GM12878 (cell line): ENCODE data around the gene FBXW12. TPM values are rescaled to one million over a fixed set of nuclear protein-coding genes. Genes with fewer than 3 reads are reported as not detected.

Experiments
- ATAC-seq: fragments of 200-7000 bp; cut with Tn5 transposase; 3 replicates; pipeline ENCODE4 v1.9.1; 2020; ENCODE audit warnings: mild to moderate bottlenecking, moderate library complexity
- BruUV-seq: library from RNA; stranded (reverse); fragments of 400-500 nt; replicated peaks from 2 replicates; lab custom pipeline; 2021; lab: Mats Ljungman, UMichigan
- CTCF ChIA-PET: fragments of 300-600 bp; sonication (Branson Sonifier 250); formaldehyde crosslinking; extraction: SDS; loops from one replicate; lab custom pipeline; 2021; ENCODE audit warnings: inconsistent platforms; lab: Yijun Ruan, JAX
- POLR2A ChIA-PET: fragments of 350-600 bp; formaldehyde crosslinking; extraction: SDS; loops from one replicate; lab custom pipeline; 2021; ENCODE audit warnings: inconsistent platforms; lab: Charles Lee
- RAD21 ChIA-PET: fragments of 300-600 bp; sonication (Branson Sonifier 250); formaldehyde crosslinking; loops from one replicate; lab custom pipeline; 2023; ENCODE audit warnings: antibody characterized with exemption; ENCODE audit not compliant: unreplicated experiment; lab: Charles Lee
- SMC1A ChIA-PET: fragments of 300-600 bp; sonication (Branson Sonifier 250); formaldehyde crosslinking; loops from one replicate; lab custom pipeline; 2023; ENCODE audit not compliant: unreplicated experiment, uncharacterized antibody; lab: Charles Lee
- DNase-seq: peaks from one replicate; pipeline ENCODE4 v3.0.0-alpha.2; 2011; ENCODE audit warnings: low read depth, low spot score
- FAIRE-seq: peaks from 3 replicates; lab custom pipeline; 2011; peaks lifted over from hg19 to GRCh38; lab: Jason Lieb, UNC
- H2AFZ ChIP-seq: 2 replicates; pipeline ENCODE4 v1.6.0; 2011; ENCODE audit warnings: low read depth, low read length, control low read depth; ENCODE audit not compliant: control insufficient read depth
- H3K27ac ChIP-seq: 2 replicates; pipeline ENCODE4 v1.5.1; 2011; ENCODE audit warnings: control low read depth; ENCODE audit not compliant: control insufficient read depth, insufficient read depth
- H3K27me3 ChIP-seq, 2 experiments: replicated peaks in 1 of 2; 2 replicates each; pipeline versions ENCODE4 v1.6.0 to v1.6.1; 2011; ENCODE audit warnings: low read length in 1 of 2; ENCODE audit not compliant: control insufficient read depth in 2 of 2, insufficient read depth in 2 of 2
- H3K36me3 ChIP-seq, 2 experiments: 2 replicates each; pipeline ENCODE4 v1.5.1; 2011; ENCODE audit warnings: low read length in 1 of 2; ENCODE audit not compliant: control insufficient read depth in 2 of 2, insufficient read depth in 2 of 2
- H3K4me1 ChIP-seq: 2 replicates; pipeline ENCODE4 v1.6.1; 2011; ENCODE audit warnings: mild to moderate bottlenecking, low read length, moderate library complexity, mixed read lengths; ENCODE audit not compliant: control insufficient read depth, insufficient read depth
- H3K4me2 ChIP-seq: 2 replicates; pipeline ENCODE4 v1.6.0; 2011; ENCODE audit warnings: control low read depth; ENCODE audit not compliant: control insufficient read depth, insufficient read depth
- H3K4me3 ChIP-seq: fragments of 200-600 bp; sonication (generic); 2 replicates; pipeline ENCODE4 v1.5.1; 2016
- H3K79me2 ChIP-seq: 2 replicates; pipeline ENCODE4 v1.6.0; 2011; ENCODE audit warnings: low read length; ENCODE audit not compliant: control insufficient read depth, insufficient read depth
- H3K9ac ChIP-seq: 2 replicates; pipeline ENCODE4 v1.8.0; 2011; ENCODE audit warnings: low read length, control low read depth, mixed read lengths; ENCODE audit not compliant: control insufficient read depth, insufficient read depth
- H3K9me3 ChIP-seq: replicated peaks from 3 replicates; pipeline ENCODE4 v1.5.1; 2011; ENCODE audit warnings: mild to moderate bottlenecking, low read length; ENCODE audit not compliant: control insufficient read depth, insufficient read depth
- H4K20me1 ChIP-seq: 2 replicates; pipeline ENCODE4 v1.6.0; 2011; ENCODE audit not compliant: control insufficient read depth, insufficient read depth
- ATF7 ChIP-seq: fragments of 450-650 bp; IDR thresholded peaks from 2 replicates; pipeline ENCODE4 v1.6.1; 2016; ENCODE audit warnings: low read depth, mild to moderate bottlenecking
- BMI1 ChIP-seq: fragments of 450-650 bp; IDR thresholded peaks from 2 replicates; pipeline ENCODE4 v1.6.1; 2016; ENCODE audit warnings: mild to moderate bottlenecking, moderate library complexity, borderline replicate concordance
- BRCA1 ChIP-seq: IDR thresholded peaks from 2 replicates; pipeline ENCODE4 v1.6.1; 2011; ENCODE audit warnings: low read depth, low read length, improper control_type of control experiment
- CBFB ChIP-seq: IDR thresholded peaks from 2 replicates; pipeline ENCODE4 v1.6.1; 2016; ENCODE audit warnings: antibody characterized with exemption, low read depth
- CHD4 ChIP-seq: fragments of 200-600 bp; sonication (generic); IDR thresholded peaks from 2 replicates; pipeline ENCODE4 v1.6.1; 2016; ENCODE audit warnings: mild to moderate bottlenecking
- DPF2 ChIP-seq: fragments of 450-650 bp; IDR thresholded peaks from 2 replicates; pipeline ENCODE4 v1.6.1; 2017; ENCODE audit warnings: mild to moderate bottlenecking
- EGR1 ChIP-seq, 2 experiments: IDR thresholded peaks; 1 replicate in 1 of 2; 2 replicates in 1 of 2; pipeline ENCODE4 v1.6.1; 2011 to 2012; ENCODE audit warnings: low read depth in 2 of 2, low read length in 2 of 2, borderline replicate concordance in 1 of 2, mild to moderate bottlenecking in 1 of 2, moderate library complexity in 1 of 2
- HCFC1 ChIP-seq: fragments of 150-350 bp; IDR thresholded peaks from 2 replicates; pipeline ENCODE4 v1.6.1; 2014; ENCODE audit warnings: low read length
- HDAC2 ChIP-seq: fragments of 200-600 bp; sonication (generic); IDR thresholded peaks from 2 replicates; pipeline ENCODE4 v1.6.1; 2017
- NFIC ChIP-seq: IDR thresholded peaks from 2 replicates; pipeline ENCODE4 v1.6.1; 2012; ENCODE audit warnings: low read depth, mild to moderate bottlenecking, inconsistent platforms, low read length, moderate library complexity
- PML ChIP-seq: IDR thresholded peaks from 2 replicates; pipeline ENCODE4 v1.6.1; 2012; ENCODE audit warnings: low read length, inconsistent platforms
- RFX5 ChIP-seq: IDR thresholded peaks from 2 replicates; pipeline ENCODE4 v1.6.1; 2011; ENCODE audit warnings: low read depth, low read length, improper control_type of control experiment
- SMAD5 ChIP-seq: IDR thresholded peaks from 2 replicates; pipeline ENCODE4 v1.6.1; 2016; ENCODE audit warnings: antibody characterized with exemption, low read depth
- SMC3 ChIP-seq: IDR thresholded peaks from 2 replicates; pipeline ENCODE4 v1.6.1; 2011; ENCODE audit warnings: low read length, improper control_type of control experiment, borderline replicate concordance
- SPI1 ChIP-seq: IDR thresholded peaks from 2 replicates; pipeline ENCODE4 v1.6.1; 2011; ENCODE audit warnings: low read depth, mild to moderate bottlenecking, low read length, moderate library complexity, borderline replicate concordance; ENCODE audit not compliant: insufficient read depth
- SUZ12 ChIP-seq: fragments of 200-600 bp; sonication (generic); IDR thresholded peaks from one replicate; pipeline ENCODE4 v1.6.1; 2018; ENCODE audit warnings: antibody characterized with exemption, mild to moderate bottlenecking; ENCODE audit not compliant: unreplicated experiment
- ZNF274 ChIP-seq: IDR thresholded peaks from one replicate; pipeline ENCODE4 v1.8.0; 2011; ENCODE audit not compliant: insufficient read length, insufficient read depth
- ZNF622 ChIP-seq: fragments of 450-650 bp; IDR thresholded peaks from 2 replicates; pipeline ENCODE4 v1.6.1; 2017; ENCODE audit warnings: mild to moderate bottlenecking, inconsistent platforms
- ZSCAN29 ChIP-seq: fragments of 450-650 bp; IDR thresholded peaks from 2 replicates; pipeline ENCODE4 v1.6.1; 2017; ENCODE audit warnings: mild to moderate bottlenecking, moderate library complexity
- WGBS: methylation state at CpG from one replicate; pipeline ENCODE4 v1.1.6; 2016; ENCODE audit warnings: low lambda C conversion rate; ENCODE audit not compliant: insufficient replicate concordance, insufficient coverage; ENCODE audit errors: missing lambda C conversion rate; 5-methylcytosine and 5-hydroxymethylcytosine counted together
- in situ Hi-C: fragments of 300-500 bp; cut with MboI; formaldehyde crosslinking; loops from 9 replicates; pipeline ENCODE4 v1.14.3; 2018; ENCODE audit warnings: mixed read lengths
- intact Hi-C: fragments of 100-400 bp; cut with micrococcal nuclease; formaldehyde crosslinking; loops from one replicate; pipeline ENCODE4 v1.14.2; 2022; ENCODE audit not compliant: unreplicated experiment
- polyA plus RNA-seq, 11 experiments: library from polyadenylated mRNA; depleted of rRNA in 4 of 11; unstranded in 6 of 11; stranded (reverse) in 5 of 11; fragments of >200 nt; fragmentation: Nextera tagmentation in 4 of 11; fragmentation: Illumina TruSeq in 1 of 11; extraction: Ambion mirVana in 4 of 11; extraction: Trizol in 1 of 11; gene quantifications; 1 replicate in 1 of 11; 2 replicates in 10 of 11; pipeline versions ENCODE4 v1.2.1 to v1.2.3, GENCODE V29; 2011 to 2016; ENCODE audit warnings: inconsistent platforms in 2 of 11, missing spikeins in 2 of 11, low read depth in 1 of 11
- total RNA-seq, 4 experiments: library from RNA; depleted of rRNA in 3 of 4; stranded (reverse); fragments of >200 nt in 3 of 4; fragmentation: Illumina TruSeq in 1 of 4; extraction: Trizol in 1 of 4; gene quantifications; 2 replicates each; pipeline versions ENCODE4 v1.2.1 to v1.2.3, GENCODE V29; 2013 to 2021
- TF ChIP-seq, protein P1 (sequence below): fragments of 450-650 bp; IDR thresholded peaks from 2 replicates; pipeline ENCODE4 v1.6.1; 2017; ENCODE audit warnings: antibody characterized with exemption, mild to moderate bottlenecking, moderate library complexity

Gene FBXW12
- total and polyA plus RNA-seq, 10 of the 15 experiments (the other 5 are each of a cell fraction or from before 2014, with no cell fraction given), result 0.04 to 0.18 (median 0.12) TPM; not detected in 4

GRCh38 chr3:48436855-48437254 is 64.8 kb downstream of the FBXW12 start:
- no peak overlapping the region for H2AFZ ChIP-seq
- no peak overlapping the region for H3K9ac ChIP-seq
- H3K4me2 ChIP-seq, result no peak overlapping the region
- POLR2A ChIA-PET, result interaction anchor here (1.0 to 2.4 kb wide), 6 partner anchors 10 to 197 kb away, joined by 4 to 9 read pairs (median 5); partner anchors contain the start of genes ATRIP and PFKFB4
- DNase-seq, result no peak
- H3K79me2 ChIP-seq, result peaks cover 30% of the 10 kb centered on the region
- 90% methylated on average over 7 of the region's 7 CpGs for WGBS
- peaks cover 2 to 14% of the 10 kb centered on the region in 2 experiments; a peak in 2 of 4 replicates for H3K36me3 ChIP-seq
- in situ Hi-C loops, result loop anchor here (5.0 kb wide), 3 partner anchors 35 to 205 kb away; no protein-coding TSS in a partner anchor
- TF ChIP-seq, protein P1, sequence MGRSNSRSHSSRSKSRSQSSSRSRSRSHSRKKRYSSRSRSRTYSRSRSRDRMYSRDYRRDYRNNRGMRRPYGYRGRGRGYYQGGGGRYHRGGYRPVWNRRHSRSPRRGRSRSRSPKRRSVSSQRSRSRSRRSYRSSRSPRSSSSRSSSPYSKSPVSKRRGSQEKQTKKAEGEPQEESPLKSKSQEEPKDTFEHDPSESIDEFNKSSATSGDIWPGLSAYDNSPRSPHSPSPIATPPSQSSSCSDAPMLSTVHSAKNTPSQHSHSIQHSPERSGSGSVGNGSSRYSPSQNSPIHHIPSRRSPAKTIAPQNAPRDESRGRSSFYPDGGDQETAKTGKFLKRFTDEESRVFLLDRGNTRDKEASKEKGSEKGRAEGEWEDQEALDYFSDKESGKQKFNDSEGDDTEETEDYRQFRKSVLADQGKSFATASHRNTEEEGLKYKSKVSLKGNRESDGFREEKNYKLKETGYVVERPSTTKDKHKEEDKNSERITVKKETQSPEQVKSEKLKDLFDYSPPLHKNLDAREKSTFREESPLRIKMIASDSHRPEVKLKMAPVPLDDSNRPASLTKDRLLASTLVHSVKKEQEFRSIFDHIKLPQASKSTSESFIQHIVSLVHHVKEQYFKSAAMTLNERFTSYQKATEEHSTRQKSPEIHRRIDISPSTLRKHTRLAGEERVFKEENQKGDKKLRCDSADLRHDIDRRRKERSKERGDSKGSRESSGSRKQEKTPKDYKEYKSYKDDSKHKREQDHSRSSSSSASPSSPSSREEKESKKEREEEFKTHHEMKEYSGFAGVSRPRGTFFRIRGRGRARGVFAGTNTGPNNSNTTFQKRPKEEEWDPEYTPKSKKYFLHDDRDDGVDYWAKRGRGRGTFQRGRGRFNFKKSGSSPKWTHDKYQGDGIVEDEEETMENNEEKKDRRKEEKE, result no peak
- TF ChIP-seq RFX5, result no peak
- no peak for TF ChIP-seq HCFC1
- TF ChIP-seq BRCA1, result no peak
- no peak for TF ChIP-seq SPI1
- TF ChIP-seq BMI1, result no peak
- TF ChIP-seq ZNF622, result no peak
- TF ChIP-seq ATF7, result no peak
- no peak for TF ChIP-seq SMC3
- no peak for TF ChIP-seq ZNF274
- no peak for TF ChIP-seq DPF2
- TF ChIP-seq PML, result no peak
- TF ChIP-seq NFIC, result no peak
- TF ChIP-seq HDAC2, result no peak
- TF ChIP-seq SUZ12, result no peak
- no peak for TF ChIP-seq EGR1 (IDR thresholded peaks at IDR 0.05; ENCODE audit: borderline replicate concordance in 1 of 2, low read depth in 2 of 2, low read length in 2 of 2)
- no peak for TF ChIP-seq ZSCAN29
- TF ChIP-seq CBFB, result no peak
- TF ChIP-seq CHD4, result no peak
- TF ChIP-seq SMAD5, result no peak
- TF ChIP-seq, all 136 proteins: peak for 0
- Histone ChIP-seq H3K27me3 (no peaks in the 10 kb centered on the region), H3K27ac (no peak overlapping the region; the same call in 1 of the 2 replicates), H4K20me1 (no peaks in the 10 kb centered on the region), H3K9me3 (no peaks in the 10 kb centered on the region), H3K4me1 (peaks cover 28% of the 10 kb centered on the region), H3K4me3 (no peak overlapping the region)
- SMC1A ChIA-PET, result interaction anchor here (0.9 to 11.5 kb wide), 41 partner anchors 9 to 253 kb away, joined by 3 to 287 read pairs (median 7); partner anchors contain the start of genes ATRIP, CDC25A and ZNF589
- RAD21 ChIA-PET, result interaction anchor here (0.7 to 4.9 kb wide), 33 partner anchors 10 to 252 kb away, joined by 3 to 259 read pairs (median 11); partner anchors contain the start of genes CDC25A, PFKFB4, SLC26A6 and ZNF589
- FAIRE-seq, result no peak
- BruUV-seq, result no TSS peak
- intact Hi-C loops, result loop anchor here (1.0 kb wide), 3 partner anchors 36 to 205 kb away; no protein-coding TSS in a partner anchor
- CTCF ChIA-PET, result interaction anchor here (0.7 to 12.5 kb wide), 49 partner anchors 9 to 914 kb away, joined by 3 to 757 read pairs (median 11); partner anchors contain the start of genes ATRIP, CAMP, IP6K2 and NME6
- no peak for ATAC-seq
